ENCODE results near the gene PPBP.

PPBP gene

GRCh38 chr4:73988061-73988460 lies at the start of gene PPBP:
PPBP (minus strand) TSS chr4:73988190; CDS start chr4:73988103, 87 bp downstream.
- no peak for DNase-seq

- DNase-seq = no peak
Observed at GRCh38 chr4:74037076-74037955, 49.3 kb upstream of the PPBP start.

- no peak for DNase-seq
Observed at GRCh38 chr4:74033739-74034138, 45.7 kb upstream of the PPBP start.

GRCh38 chr4:74032064-74032463 lies 44.1 kb upstream of the PPBP start:
- no peak for DNase-seq

- no peak for DNase-seq
Observed at GRCh38 chr4:74031576-74031975, 43.6 kb upstream of the PPBP start.

- DNase-seq = no peak
Observed at GRCh38 chr4:74030285-74030684, 42.3 kb upstream of the PPBP start.

GRCh38 chr4:74028504-74028903 lies 40.5 kb upstream of the PPBP start:
- no peak for DNase-seq

- DNase-seq = no peak
Observed at GRCh38 chr4:74023709-74024108, 35.7 kb upstream of the PPBP start.

- no peak for DNase-seq
Observed at GRCh38 chr4:74021601-74022000, 33.6 kb upstream of the PPBP start.

- DNase-seq = no peak
Observed at GRCh38 chr4:74018771-74019170, 30.8 kb upstream of the PPBP start.

- DNase-seq = no peak
Observed at GRCh38 chr4:74018116-74018515, 30.1 kb upstream of the PPBP start.

- DNase-seq = no peak
Observed at GRCh38 chr4:74016068-74016467, 28.1 kb upstream of the PPBP start.

- no peak for DNase-seq
Observed at GRCh38 chr4:74015126-74015780, 27.3 kb upstream of the PPBP start.

GRCh38 chr4:74014332-74014731 lies 26.3 kb upstream of the PPBP start:
- no peak for DNase-seq

- DNase-seq = no peak
Observed at GRCh38 chr4:74013264-74013663, 25.3 kb upstream of the PPBP start.

GRCh38 chr4:74012130-74012529 lies 24.1 kb upstream of the PPBP start:
- DNase-seq = no peak

GRCh38 chr4:74009307-74009706 lies 21.3 kb upstream of the PPBP start:
- DNase-seq = no peak

- no peak for DNase-seq
Observed at GRCh38 chr4:74006009-74006476, 18.1 kb upstream of the PPBP start.

GRCh38 chr4:74005528-74005927 lies 17.5 kb upstream of the PPBP start:
- no peak for DNase-seq

- no peak for DNase-seq
Observed at GRCh38 chr4:74004668-74005067, 16.7 kb upstream of the PPBP start.

GRCh38 chr4:74000301-74000700 lies 12.3 kb upstream of the PPBP start:
- no peak for DNase-seq

- no peak for DNase-seq
Observed at GRCh38 chr4:73998040-73999011, 10.3 kb upstream of the PPBP start, which contains the start of gene CXCL5. CXCL5 (minus strand) TSS chr4:73998677; CDS start chr4:73998581, 96 bp downstream.

GRCh38 chr4:73992050-73992449 lies 4.1 kb upstream of the PPBP start:
- DNase-seq = no peak

Measured in NCI-H1092 treated with DMSO at 0.1 percent for 48 hours (cell line).